GM21528 (cell line): Measurements from ENCODE around the gene FLII.
"Not testable (repeated sequence)": the region's sequence is repeated elsewhere in the genome, so short reads cannot be mapped to it uniquely, and the experiment has no call there.

ENCODE experiments used
- ATAC-seq: cut with Tn5 transposase; IDR thresholded peaks from one replicate; pipeline ENCODE4 v1.9.1; 2021; ENCODE audit warnings: mild to moderate bottlenecking, moderate library complexity; ENCODE audit not compliant: unreplicated experiment, low FRiP score

FLII gene

GRCh38 chr17:18225121-18225641 is 33.4 kb downstream of the FLII start, which contains the start of gene LLGL1:
LLGL1 (plus strand) TSS chr17:18225635; CDS start chr17:18225683, 48 bp downstream.
- peak; percentile 73 for ATAC-seq

- no peak for ATAC-seq
These were observed 34.0 kb downstream of the FLII start for GRCh38 chr17:18224387-18225120.

GRCh38 chr17:18224053-18224386 is 34.5 kb downstream of the FLII start:
- ATAC-seq, result no peak

GRCh38 chr17:18218756-18219415 is 39.7 kb downstream of the FLII start:
- ATAC-seq, result no peak

GRCh38 chr17:18217412-18218015 is 41.0 kb downstream of the FLII start:
- ATAC-seq, result no peak

GRCh38 chr17:18216906-18217305 is 41.6 kb downstream of the FLII start:
- ATAC-seq, result not testable (repeated sequence)

- no peak for ATAC-seq
These were observed 44.8 kb downstream of the FLII start for GRCh38 chr17:18213666-18214270.

- ATAC-seq, result no peak
These were observed 50.4 kb downstream of the FLII start for GRCh38 chr17:18208092-18208491.

- ATAC-seq, result no peak
These were observed 51.6 kb downstream of the FLII start for GRCh38 chr17:18206962-18207361.

GRCh38 chr17:18205861-18206260 is 52.7 kb downstream of the FLII start:
- no peak for ATAC-seq

- no peak for ATAC-seq
These were observed 55.2 kb downstream of the FLII start for GRCh38 chr17:18203308-18203707.

- ATAC-seq, result no peak
These were observed 57.4 kb downstream of the FLII start for GRCh38 chr17:18201108-18201507.

GRCh38 chr17:18198530-18198929 is 60.0 kb downstream of the FLII start:
- ATAC-seq, result no peak

- no peak for ATAC-seq
These were observed 60.9 kb downstream of the FLII start for GRCh38 chr17:18197535-18198194.

GRCh38 chr17:18195246-18195645 is 63.3 kb downstream of the FLII start:
- no peak for ATAC-seq
